ENCODE results near the gene CCDC188.
A peak's percentile ranks its signal among the peaks of the same experiment; 100 is the strongest.
"Not testable (repeated sequence)": the region's sequence is repeated elsewhere in the genome, so short reads cannot be mapped to it uniquely, and the experiment has no call there.

The CCDC188 gene

DNA sequence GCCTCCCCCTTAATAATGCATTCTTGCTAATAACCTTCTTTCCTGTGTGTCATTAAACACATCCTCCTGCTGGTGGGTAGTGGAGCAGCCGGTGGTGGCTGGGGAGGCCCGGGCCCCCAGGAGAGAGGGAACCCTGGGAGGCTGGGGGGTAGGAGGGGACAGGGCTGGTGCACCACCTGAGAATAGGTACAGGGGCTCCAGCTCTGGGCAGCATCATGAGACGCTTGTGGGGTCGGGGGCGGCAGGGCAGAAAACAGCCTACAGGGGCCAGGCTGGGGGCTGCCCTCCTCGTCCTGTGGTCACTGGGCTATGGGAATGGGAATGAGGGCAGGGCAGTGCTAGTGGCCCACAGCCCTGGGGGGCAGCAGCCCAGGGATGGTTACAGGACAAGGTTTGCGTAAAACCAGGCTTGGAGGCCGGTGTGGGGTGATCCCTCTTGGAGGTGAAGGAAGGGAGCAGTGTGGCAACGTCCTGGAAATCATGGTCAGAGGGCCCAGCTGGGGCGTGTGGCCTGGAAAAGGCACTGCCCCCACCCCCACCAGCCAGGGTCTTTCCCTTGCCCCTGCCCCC is 18.5 kb upstream of the CCDC188 start:
- no peak for DNase-seq

GRCh38 chr22:20167643-20168322 is 16.9 kb upstream of the CCDC188 start:
- DNase-seq: no peak

- no peak for DNase-seq
Measured at GRCh38 chr22:20166703-20167102, 15.8 kb upstream of the CCDC188 start.

GRCh38 chr22:20165913-20166312 is 15.1 kb upstream of the CCDC188 start:
- no peak for DNase-seq

- DNase-seq: no peak
Measured at GRCh38 chr22:20165421-20165820, 14.6 kb upstream of the CCDC188 start.

GRCh38 chr22:20164863-20165262 is 14.0 kb upstream of the CCDC188 start:
- DNase-seq: no peak

- no peak for DNase-seq
Measured at GRCh38 chr22:20160041-20160440, 9.2 kb upstream of the CCDC188 start.

DNA sequence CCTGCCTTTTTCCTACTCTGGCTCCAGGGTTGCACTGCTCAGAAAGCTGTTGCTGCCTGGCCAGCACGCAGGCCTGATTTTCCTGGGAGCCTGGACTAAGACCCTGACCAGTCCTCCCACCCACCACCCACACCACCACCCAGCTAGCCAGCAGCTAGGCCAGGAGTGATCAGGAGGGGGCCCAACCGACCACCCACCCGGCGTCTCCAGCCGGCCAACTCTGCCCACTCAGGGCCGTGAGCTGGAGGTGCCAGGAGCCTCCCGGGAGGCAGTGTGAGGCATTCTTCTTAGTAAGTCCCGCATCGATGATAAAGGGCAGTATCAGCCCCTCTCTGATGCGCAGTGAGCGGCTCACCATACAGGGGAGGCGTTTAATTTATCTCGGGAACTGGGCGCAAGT is 8.7 kb upstream of the CCDC188 start:
- DNase-seq: not testable (repeated sequence)

GRCh38 chr22:20159076-20159475 is 8.2 kb upstream of the CCDC188 start:
- no peak for DNase-seq

- DNase-seq: no peak
Measured at GRCh38 chr22:20158391-20159036, 7.7 kb upstream of the CCDC188 start.

DNA sequence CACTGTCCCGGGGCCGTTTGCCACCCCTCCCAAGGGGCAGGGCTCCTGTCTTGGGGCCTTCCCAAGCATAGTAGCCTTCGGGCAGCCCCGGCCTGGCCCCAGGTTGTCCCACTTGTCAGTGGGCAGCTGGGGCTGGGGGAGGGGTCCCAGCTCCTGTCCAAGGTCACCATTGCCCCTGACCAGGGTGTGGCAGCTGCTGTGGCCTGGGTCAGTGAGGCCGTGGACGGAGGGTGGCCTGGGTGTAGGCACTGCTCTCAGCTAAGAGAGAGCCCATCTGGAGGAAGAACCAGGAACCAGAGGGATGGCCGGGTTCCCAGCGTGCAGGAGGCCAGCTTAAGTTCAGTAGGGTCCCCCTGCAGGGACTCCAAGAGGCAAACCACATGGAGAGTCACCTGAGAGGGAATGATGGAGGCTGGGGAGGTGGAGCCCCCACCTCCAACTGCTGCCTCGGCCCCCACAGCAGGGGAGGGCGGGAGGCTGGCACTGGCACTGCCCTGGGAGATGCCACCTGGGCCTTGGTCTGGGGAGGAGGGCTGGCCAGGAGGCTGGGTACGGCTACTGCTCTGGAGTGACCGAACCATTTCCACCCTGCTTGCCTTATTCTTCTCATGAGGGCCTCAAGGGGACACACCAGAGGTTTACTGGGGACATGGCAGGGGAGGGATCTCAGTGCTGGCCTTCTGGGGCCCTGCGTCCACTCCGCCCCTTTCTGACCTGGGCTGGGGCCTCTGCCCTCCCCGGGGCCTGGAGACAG is 6.8 kb upstream of the CCDC188 start:
- DNase-seq: no peak

- peak; percentile 88 for DNase-seq
Measured at GRCh38 chr22:20156611-20157429, 6.0 kb upstream of the CCDC188 start.

DNA sequence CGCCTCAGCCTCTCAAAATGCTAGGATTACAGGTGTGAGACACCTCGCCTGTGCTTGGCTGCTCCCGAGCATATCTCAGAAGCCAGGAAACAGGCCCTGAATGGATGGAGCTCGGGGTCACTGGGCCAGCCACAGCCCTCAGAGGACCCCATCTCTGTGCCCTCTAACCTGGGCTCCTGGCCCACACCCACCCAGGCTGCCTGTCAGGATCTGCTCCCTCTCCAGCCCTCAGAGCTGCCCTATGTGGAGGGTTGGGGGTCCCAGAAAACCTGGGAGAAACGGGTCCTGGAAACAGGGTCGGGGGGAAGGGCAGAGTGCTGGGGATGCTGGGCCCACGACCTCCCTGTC is 5.2 kb upstream of the CCDC188 start:
- no peak for DNase-seq

GRCh38 chr22:20155330-20156041 is 4.6 kb upstream of the CCDC188 start:
- peak; percentile 19 for DNase-seq

GRCh38 chr22:20154602-20155187 is 3.8 kb upstream of the CCDC188 start:
- DNase-seq: no peak

DNA sequence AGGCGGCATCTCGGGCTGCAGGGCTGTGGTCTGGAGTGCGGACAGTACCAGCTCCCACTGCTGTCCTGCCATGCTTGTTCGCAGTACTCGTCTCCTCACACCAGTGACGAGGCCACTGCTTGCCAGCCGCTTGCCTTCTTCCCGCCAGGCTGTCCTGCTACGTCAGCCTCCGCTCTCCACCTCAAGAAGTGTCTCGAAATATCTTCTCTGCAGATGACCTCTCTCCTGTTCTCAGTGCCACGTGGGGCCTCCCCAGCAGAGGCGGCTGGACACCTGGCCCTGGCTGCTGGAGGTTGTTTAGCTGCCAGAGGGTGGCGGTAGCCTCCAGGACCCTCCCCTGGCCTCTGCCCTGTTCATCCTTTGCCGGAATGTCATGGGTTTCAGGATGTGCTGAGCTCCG is 3.1 kb upstream of the CCDC188 start:
- DNase-seq: no peak

DNA sequence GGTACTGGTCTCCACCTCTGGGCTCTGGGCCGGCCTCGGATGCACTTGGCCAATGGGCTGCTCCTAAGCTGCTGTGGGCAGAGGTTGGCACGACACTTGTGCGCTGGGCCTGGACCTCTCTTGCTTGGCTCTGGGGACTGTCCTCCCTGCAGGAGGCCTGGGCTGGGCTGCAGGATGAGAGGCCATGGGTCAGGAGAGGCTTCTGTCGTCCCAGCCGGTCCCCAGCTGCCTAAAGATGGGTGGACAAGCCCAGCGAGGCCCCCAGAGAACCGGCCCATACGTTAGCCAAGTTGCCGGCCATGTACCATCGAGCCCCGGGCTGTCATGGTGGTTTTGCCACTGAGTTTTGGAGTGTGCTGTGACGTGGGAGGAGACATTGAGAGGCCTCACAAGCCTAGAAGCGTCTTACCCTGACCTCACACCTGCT is 1.6 kb upstream of the CCDC188 start:
- no peak for DNase-seq

DNA sequence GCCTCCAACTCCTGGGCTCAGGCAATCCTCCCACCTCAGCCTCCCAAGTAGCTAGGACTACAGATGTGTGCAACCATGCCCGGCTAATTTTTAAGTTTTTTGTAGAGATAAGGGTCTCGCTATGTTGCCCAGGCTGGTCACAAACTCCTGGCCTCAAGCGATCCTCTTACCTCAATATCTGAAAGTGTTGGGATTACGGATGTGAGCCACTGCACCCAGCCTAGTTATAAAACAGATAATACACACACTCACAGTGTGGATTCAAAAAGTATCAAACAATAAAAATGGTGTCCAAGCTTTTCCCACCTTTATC is 377 bp upstream of the CCDC188 start:
- no peak for DNase-seq

GRCh38 chr22:20149257-20150250 is 1.3 kb downstream of the CCDC188 start:
- DNase-seq: no peak

- no peak for DNase-seq
Measured at GRCh38 chr22:20148414-20148813, 2.4 kb downstream of the CCDC188 start.

Measured in CD4-positive, alpha-beta T cell treated with Interleukin-21 for 1 hour (primary cell).